ENCODE data around the gene PLCL1.

The PLCL1 gene

DNA sequence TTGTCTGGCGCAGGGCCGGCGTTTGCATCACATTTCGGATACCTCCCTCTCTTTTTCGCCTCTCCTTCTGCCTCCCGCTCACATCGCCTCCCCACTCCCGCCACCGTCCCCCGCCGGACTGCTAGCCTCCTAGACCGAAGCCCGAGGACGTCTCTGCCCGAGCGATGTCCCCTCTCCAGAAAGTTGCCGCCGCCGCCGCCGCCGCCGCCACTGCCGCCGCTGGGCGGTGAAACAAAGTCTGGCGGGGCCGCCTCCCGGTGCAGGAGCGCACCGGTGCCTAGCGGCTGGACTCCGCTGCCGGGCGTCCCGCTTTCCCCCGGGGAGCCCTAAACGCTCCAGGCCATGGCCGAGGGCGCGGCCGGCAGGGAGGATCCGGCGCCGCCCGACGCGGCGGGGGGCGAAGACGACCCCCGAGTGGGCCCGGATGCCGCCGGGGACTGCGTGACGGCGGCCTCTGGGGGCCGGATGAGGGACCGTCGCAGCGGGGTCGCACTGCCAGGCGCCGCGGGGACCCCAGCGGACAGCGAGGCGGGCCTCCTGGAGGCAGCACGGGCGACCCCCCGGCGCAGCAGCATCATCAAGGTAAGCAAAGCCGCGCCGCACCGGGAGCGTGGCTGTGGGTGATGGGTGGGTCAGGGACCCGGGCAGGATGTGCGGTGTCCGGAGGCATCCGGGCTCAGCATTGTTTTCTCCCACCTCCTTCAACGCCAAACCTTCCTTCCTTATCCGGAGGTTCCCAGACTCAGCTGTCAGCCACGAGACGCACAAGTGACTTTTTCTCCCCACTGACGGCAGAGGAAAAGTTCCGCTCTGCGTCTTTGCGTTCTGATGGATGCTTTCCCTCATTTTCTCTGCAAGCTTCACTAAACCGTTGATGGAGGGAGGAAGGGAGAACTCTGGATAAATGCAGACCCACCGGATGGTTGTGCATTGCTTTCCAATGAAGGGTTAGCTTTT, 643 bp downstream of the PLCL1 start:
- peak; percentile 16 for DNase-seq (ENCODE audit: low read depth)
- peak overlapping the region; percentile 40 for H3K4me3 ChIP-seq (ENCODE audit: low read depth, low read length)
- TF ChIP-seq, protein P1, sequence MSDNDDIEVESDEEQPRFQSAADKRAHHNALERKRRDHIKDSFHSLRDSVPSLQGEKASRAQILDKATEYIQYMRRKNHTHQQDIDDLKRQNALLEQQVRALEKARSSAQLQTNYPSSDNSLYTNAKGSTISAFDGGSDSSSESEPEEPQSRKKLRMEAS (IDR thresholded peaks at IDR 0.05; ENCODE audit: low read depth, low read length), result no peak
- TF ChIP-seq POLR2A (IDR thresholded peaks at IDR 0.05; ENCODE audit: extremely low read depth, insufficient read length) (no peak), MYC (IDR thresholded peaks at IDR 0.05; ENCODE audit: low read depth, low read length) (no peak)
- TF ChIP-seq, protein P2, sequence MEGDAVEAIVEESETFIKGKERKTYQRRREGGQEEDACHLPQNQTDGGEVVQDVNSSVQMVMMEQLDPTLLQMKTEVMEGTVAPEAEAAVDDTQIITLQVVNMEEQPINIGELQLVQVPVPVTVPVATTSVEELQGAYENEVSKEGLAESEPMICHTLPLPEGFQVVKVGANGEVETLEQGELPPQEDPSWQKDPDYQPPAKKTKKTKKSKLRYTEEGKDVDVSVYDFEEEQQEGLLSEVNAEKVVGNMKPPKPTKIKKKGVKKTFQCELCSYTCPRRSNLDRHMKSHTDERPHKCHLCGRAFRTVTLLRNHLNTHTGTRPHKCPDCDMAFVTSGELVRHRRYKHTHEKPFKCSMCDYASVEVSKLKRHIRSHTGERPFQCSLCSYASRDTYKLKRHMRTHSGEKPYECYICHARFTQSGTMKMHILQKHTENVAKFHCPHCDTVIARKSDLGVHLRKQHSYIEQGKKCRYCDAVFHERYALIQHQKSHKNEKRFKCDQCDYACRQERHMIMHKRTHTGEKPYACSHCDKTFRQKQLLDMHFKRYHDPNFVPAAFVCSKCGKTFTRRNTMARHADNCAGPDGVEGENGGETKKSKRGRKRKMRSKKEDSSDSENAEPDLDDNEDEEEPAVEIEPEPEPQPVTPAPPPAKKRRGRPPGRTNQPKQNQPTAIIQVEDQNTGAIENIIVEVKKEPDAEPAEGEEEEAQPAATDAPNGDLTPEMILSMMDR (IDR thresholded peaks at IDR 0.05; ENCODE audit: low read depth, low read length), result no peak

DNA sequence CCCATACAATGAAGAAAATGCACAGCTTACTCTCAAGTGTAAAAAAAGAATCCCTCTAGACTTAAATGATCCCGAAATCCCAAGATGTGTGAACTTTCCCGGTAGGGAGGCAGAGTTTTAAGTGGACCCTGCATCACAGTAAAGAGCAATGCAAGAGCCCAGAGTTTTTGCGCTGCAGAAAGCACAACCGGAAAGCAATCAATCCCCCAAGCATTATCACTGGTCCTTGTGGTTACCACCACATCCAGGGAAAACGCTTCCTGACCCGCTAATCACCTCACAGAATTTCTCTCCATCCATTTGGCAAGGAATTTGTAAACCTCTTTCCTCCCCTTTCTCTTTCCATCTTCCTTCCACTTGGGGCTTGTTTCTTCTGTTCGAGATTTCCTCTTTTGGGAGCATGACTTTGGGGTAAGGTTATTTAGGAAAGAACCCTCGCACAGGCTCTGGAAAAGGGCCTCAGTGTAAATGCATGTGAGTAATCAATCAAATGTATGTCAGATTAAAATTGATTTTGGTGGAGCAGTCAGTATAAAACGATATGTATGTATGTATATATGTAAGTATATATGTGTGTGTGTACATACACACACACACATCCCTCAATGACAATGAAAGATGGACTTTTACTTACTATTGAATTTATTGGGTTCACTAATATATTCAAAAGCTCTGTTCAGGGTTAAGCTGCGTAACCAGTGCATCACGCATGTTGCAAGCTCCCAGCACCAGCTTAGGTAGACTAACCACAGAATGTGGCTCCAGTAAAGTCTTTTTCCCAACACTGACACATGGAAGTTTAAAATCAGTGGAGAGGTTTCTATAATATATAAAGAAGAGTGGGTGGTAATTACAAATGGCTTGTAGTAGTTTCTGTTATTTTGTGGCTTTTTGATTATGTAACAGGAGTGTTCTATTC, 1.6 kb downstream of the PLCL1 start:
- no peak for TF ChIP-seq MYC (IDR thresholded peaks at IDR 0.05; ENCODE audit: low read depth, low read length)
- TF ChIP-seq, protein P1 (IDR thresholded peaks at IDR 0.05; ENCODE audit: low read depth, low read length), result no peak
- TF ChIP-seq, protein P2 (IDR thresholded peaks at IDR 0.05; ENCODE audit: low read depth, low read length), result no peak
- no peak for TF ChIP-seq POLR2A (IDR thresholded peaks at IDR 0.05; ENCODE audit: extremely low read depth, insufficient read length)
- peak; percentile 23 for DNase-seq (ENCODE audit: low read depth)
- H3K4me3 ChIP-seq (ENCODE audit: low read depth, low read length), result no peak overlapping the region

GRCh38 chr2:197809064-197809463, 4.7 kb downstream of the PLCL1 start:
- TF ChIP-seq, protein P2 (IDR thresholded peaks at IDR 0.05; ENCODE audit: low read depth, low read length), result no peak
- TF ChIP-seq POLR2A (IDR thresholded peaks at IDR 0.05; ENCODE audit: extremely low read depth, insufficient read length), result no peak
- TF ChIP-seq, protein P1 (IDR thresholded peaks at IDR 0.05; ENCODE audit: low read depth, low read length), result no peak
- no peak for TF ChIP-seq MYC (IDR thresholded peaks at IDR 0.05; ENCODE audit: low read depth, low read length)

DNA sequence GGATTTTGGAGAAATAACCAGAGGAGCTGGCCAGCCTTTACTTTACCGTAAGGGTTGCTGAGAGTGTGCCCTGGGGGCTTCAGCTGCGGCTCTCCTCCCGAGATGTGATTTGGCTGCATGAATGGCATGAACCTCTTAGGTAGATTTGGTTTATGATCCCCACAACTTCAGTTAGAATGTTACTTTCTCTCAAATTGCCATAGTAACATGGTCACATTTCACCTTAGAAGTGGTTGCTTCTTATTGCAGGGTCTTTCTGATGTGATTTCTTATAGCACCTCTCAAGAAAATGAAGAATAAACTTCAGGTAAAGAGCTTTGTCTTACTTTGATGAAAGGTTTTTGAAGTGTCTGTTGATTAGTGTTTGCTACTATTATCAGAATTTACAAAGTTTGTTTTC, 5.6 kb downstream of the PLCL1 start:
- TF ChIP-seq, protein P2 (IDR thresholded peaks at IDR 0.05; ENCODE audit: low read depth, low read length), result no peak
- TF ChIP-seq MYC (IDR thresholded peaks at IDR 0.05; ENCODE audit: low read depth, low read length), result no peak
- TF ChIP-seq, protein P1 (IDR thresholded peaks at IDR 0.05; ENCODE audit: low read depth, low read length), result no peak
- TF ChIP-seq POLR2A (IDR thresholded peaks at IDR 0.05; ENCODE audit: extremely low read depth, insufficient read length), result no peak
- DNase-seq (ENCODE audit: low read depth), result no peak
- no peak overlapping the region for H3K4me3 ChIP-seq (ENCODE audit: low read depth, low read length)

More at GRCh38 chr2:197809064-197809463, 4.7 kb downstream of the PLCL1 start:
- no peak for DNase-seq (ENCODE audit: low read depth)
- no peak overlapping the region for H3K4me3 ChIP-seq (ENCODE audit: low read depth, low read length)

DNA sequence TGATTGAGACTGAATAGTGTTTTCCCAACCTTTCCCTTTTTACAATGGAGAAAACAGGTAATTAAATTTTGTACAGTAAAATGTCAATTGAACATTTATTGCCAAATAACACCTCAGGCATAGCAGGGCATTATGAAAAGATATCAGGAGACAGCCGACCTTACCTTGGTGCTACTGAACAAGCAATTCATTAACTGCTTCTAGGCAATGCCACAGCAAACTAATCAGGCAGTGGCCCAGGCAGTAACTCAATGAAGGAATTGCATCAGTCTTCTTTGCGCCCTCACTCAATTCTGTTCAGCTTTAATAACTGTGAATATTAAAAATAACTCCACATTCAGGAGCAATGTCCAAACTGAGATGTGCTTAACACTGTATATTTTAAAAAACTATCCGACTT, 6.1 kb downstream of the PLCL1 start:
- no peak for DNase-seq (ENCODE audit: low read depth)
- TF ChIP-seq, protein P1 (IDR thresholded peaks at IDR 0.05; ENCODE audit: low read depth, low read length), result no peak
- TF ChIP-seq POLR2A (IDR thresholded peaks at IDR 0.05; ENCODE audit: extremely low read depth, insufficient read length) (no peak), MYC (IDR thresholded peaks at IDR 0.05; ENCODE audit: low read depth, low read length) (no peak)
- TF ChIP-seq, protein P2 (IDR thresholded peaks at IDR 0.05; ENCODE audit: low read depth, low read length), result no peak
- H3K4me3 ChIP-seq (ENCODE audit: low read depth, low read length), result no peak overlapping the region
